H9 (cell line): Measurements from ENCODE around the gene SCD5. TPM values are rescaled to one million over a fixed set of nuclear protein-coding genes. Genes with fewer than 3 reads are reported as not detected.

Experiments
- DNase-seq: peaks from one replicate; pipeline ENCODE4 v3.0.0-alpha.2; 2017
- H2AFZ ChIP-seq: one replicate; pipeline ENCODE4 v1.6.1; 2013; ENCODE audit warnings: mild to moderate bottlenecking, low read length, control low read depth, moderate library complexity
- H2AK5ac ChIP-seq: 2 replicates; pipeline ENCODE4 v1.6.1; 2013; ENCODE audit warnings: low read length, control low read depth, mixed read lengths; ENCODE audit not compliant: insufficient read length
- H2BK120ac ChIP-seq: one replicate; pipeline ENCODE4 v1.6.1; 2013; ENCODE audit warnings: low read depth, mild to moderate bottlenecking, low read length, control low read depth, inconsistent platforms; ENCODE audit not compliant: poor library complexity, severe bottlenecking
- H2BK12ac ChIP-seq: 2 replicates; pipeline ENCODE4 v1.6.1; 2013; ENCODE audit warnings: low read length, control low read depth, mixed read lengths, low read depth; ENCODE audit not compliant: insufficient read length
- H2BK15ac ChIP-seq: 2 replicates; pipeline ENCODE4 v1.6.1; 2013; ENCODE audit warnings: low read depth, low read length, control low read depth
- H2BK20ac ChIP-seq: one replicate; pipeline ENCODE4 v1.6.1; 2013; ENCODE audit warnings: low read depth, mild to moderate bottlenecking, low read length, control low read depth, inconsistent platforms; ENCODE audit not compliant: poor library complexity, severe bottlenecking
- H2BK5ac ChIP-seq: 2 replicates; pipeline ENCODE4 v1.6.1; 2013; ENCODE audit warnings: low read length, control low read depth, mixed read lengths; ENCODE audit not compliant: insufficient read length
- H3K14ac ChIP-seq: 2 replicates; pipeline ENCODE4 v1.6.1; 2013; ENCODE audit warnings: low read length, control low read depth; ENCODE audit not compliant: insufficient read depth
- H3K18ac ChIP-seq: 2 replicates; pipeline ENCODE4 v1.6.1; 2013; ENCODE audit warnings: low read depth, mild to moderate bottlenecking, mixed read lengths, low read length, control low read depth; ENCODE audit not compliant: insufficient read length
- H3K23ac ChIP-seq: 2 replicates; pipeline ENCODE4 v1.6.1; 2013; ENCODE audit warnings: low read length, control low read depth, mixed read lengths, low read depth; ENCODE audit not compliant: insufficient read length
- H3K23me2 ChIP-seq: 2 replicates; pipeline ENCODE4 v1.6.1; 2013; ENCODE audit warnings: low read depth, mild to moderate bottlenecking, mixed read lengths, low read length, control low read depth; ENCODE audit not compliant: insufficient read length, poor library complexity, severe bottlenecking
- H3K27ac ChIP-seq: 2 replicates; pipeline ENCODE4 v1.5.1; 2013; ENCODE audit warnings: low read length, control low read depth, mixed read lengths, low read depth; ENCODE audit not compliant: insufficient read length
- H3K27me3 ChIP-seq: 2 replicates; pipeline ENCODE4 v1.6.1; 2013; ENCODE audit warnings: low read length, control low read depth, inconsistent platforms; ENCODE audit not compliant: insufficient read depth
- H3K4ac ChIP-seq: 2 replicates; pipeline ENCODE4 v1.6.1; 2013; ENCODE audit warnings: low read depth, mild to moderate bottlenecking, control low read depth, inconsistent platforms, low read length, moderate library complexity
- H3K4me1 ChIP-seq: 2 replicates; pipeline ENCODE4 v1.6.1; 2013; ENCODE audit warnings: low read length, control low read depth, inconsistent platforms; ENCODE audit not compliant: insufficient read depth
- H3K4me2 ChIP-seq: 2 replicates; pipeline ENCODE4 v1.6.1; 2013; ENCODE audit warnings: low read length, control low read depth, mixed read lengths; ENCODE audit not compliant: insufficient read length, insufficient read depth
- H3K56ac ChIP-seq: 2 replicates; pipeline ENCODE4 v1.6.1; 2013; ENCODE audit warnings: low read depth, mild to moderate bottlenecking, mixed read lengths, low read length, control low read depth; ENCODE audit not compliant: insufficient read length
- H3K79me1 ChIP-seq: 2 replicates; pipeline ENCODE4 v1.6.1; 2013; ENCODE audit warnings: low read depth, mild to moderate bottlenecking, moderate library complexity, low read length, control low read depth, inconsistent platforms; ENCODE audit not compliant: insufficient read depth, poor library complexity, severe bottlenecking
- H3K79me2 ChIP-seq: 2 replicates; pipeline ENCODE4 v1.6.1; 2013; ENCODE audit warnings: low read length, control low read depth, inconsistent platforms; ENCODE audit not compliant: insufficient read depth
- H3K9ac ChIP-seq: 2 replicates; pipeline ENCODE4 v1.6.1; 2013; ENCODE audit warnings: low read length, control low read depth, mixed read lengths; ENCODE audit not compliant: insufficient read length; ENCODE audit errors: extremely low read depth
- H3K9me3 ChIP-seq: one replicate; pipeline ENCODE4 v1.6.1; 2013; ENCODE audit warnings: low read depth, low read length, inconsistent platforms; ENCODE audit not compliant: control insufficient read depth
- H3T11ph ChIP-seq: one replicate; pipeline ENCODE4 v1.6.1; 2013; ENCODE audit warnings: mild to moderate bottlenecking, low read length, control low read depth, inconsistent platforms
- H4K20me1 ChIP-seq: one replicate; pipeline ENCODE4 v1.6.1; 2013; ENCODE audit not compliant: control insufficient read depth, insufficient read length, insufficient read depth
- H4K5ac ChIP-seq: 2 replicates; pipeline ENCODE4 v1.6.1; 2013; ENCODE audit warnings: low read depth, mild to moderate bottlenecking, mixed read lengths, low read length, control low read depth; ENCODE audit not compliant: insufficient read length
- H4K8ac ChIP-seq: replicated peaks from 2 replicates; pipeline ENCODE4 v1.6.1; 2013; ENCODE audit warnings: low read length, control low read depth, mixed read lengths, low read depth; ENCODE audit not compliant: insufficient read length
- H4K91ac ChIP-seq: 2 replicates; pipeline ENCODE4 v1.6.1; 2013; ENCODE audit warnings: low read depth, mild to moderate bottlenecking, moderate library complexity, mixed read lengths, low read length, control low read depth; ENCODE audit not compliant: insufficient read length
- H3K27ac Mint-ChIP-seq, 3 experiments: 2 replicates in 2 of 3; 3 replicates in 1 of 3; pipeline ENCODE4 v1.8.0; 2020 to 2021; ENCODE audit warnings: mixed read lengths in 3 of 3, mild to moderate bottlenecking in 1 of 3, moderate library complexity in 1 of 3
- H3K27me3 Mint-ChIP-seq: 2 replicates; pipeline ENCODE4 v1.8.0; 2021; ENCODE audit warnings: low read depth, mild to moderate bottlenecking, moderate library complexity, mixed read lengths
- H3K36me3 Mint-ChIP-seq, 3 experiments: 2 replicates in 2 of 3; 3 replicates in 1 of 3; pipeline ENCODE4 v1.8.0; 2020 to 2021; ENCODE audit warnings: low read depth in 3 of 3, mixed read lengths in 3 of 3; ENCODE audit not compliant: insufficient read depth in 1 of 3
- H3K4me1 Mint-ChIP-seq, 2 experiments: 2 replicates each; pipeline ENCODE4 v1.8.0; 2020; ENCODE audit warnings: mixed read lengths in 2 of 2
- H3K4me3 Mint-ChIP-seq, 2 experiments: 2 replicates in 1 of 2; 3 replicates in 1 of 2; pipeline ENCODE4 v1.8.0; 2020 to 2021; ENCODE audit warnings: mild to moderate bottlenecking in 2 of 2, mixed read lengths in 2 of 2, moderate library complexity in 1 of 2
- H3K9me3 Mint-ChIP-seq, 2 experiments: 2 replicates in 1 of 2; 3 replicates in 1 of 2; pipeline ENCODE4 v1.8.0; 2020; ENCODE audit warnings: mild to moderate bottlenecking in 2 of 2, mixed read lengths in 2 of 2, moderate library complexity in 1 of 2
- WGBS: extraction: QIAGEN DNeasy Blood & Tissue Kit; methylation state at CpG from one replicate; pipeline ENCODE4 v1.1.7; 2013; ENCODE audit warnings: missing lambda C conversion rate, low lambda C conversion rate, mixed read lengths; ENCODE audit not compliant: insufficient read length; ENCODE audit errors: extremely low coverage; 5-methylcytosine and 5-hydroxymethylcytosine counted together
- total RNA-seq: library from RNA; stranded (reverse); gene quantifications from 2 replicates; pipeline ENCODE4 v1.2.1, GENCODE V29; 2021
- TF ChIP-seq, protein P1 (sequence below): fragments of 200-600 bp; sonication (generic); conservative IDR thresholded peaks from 3 replicates; pipeline ENCODE4 v1.8.0; 2021; ENCODE audit warnings: antibody characterized with exemption, mild to moderate bottlenecking

SCD5 gene
- total RNA-seq, 1 experiment from 2014 or later, result 0.68 TPM

DNA sequence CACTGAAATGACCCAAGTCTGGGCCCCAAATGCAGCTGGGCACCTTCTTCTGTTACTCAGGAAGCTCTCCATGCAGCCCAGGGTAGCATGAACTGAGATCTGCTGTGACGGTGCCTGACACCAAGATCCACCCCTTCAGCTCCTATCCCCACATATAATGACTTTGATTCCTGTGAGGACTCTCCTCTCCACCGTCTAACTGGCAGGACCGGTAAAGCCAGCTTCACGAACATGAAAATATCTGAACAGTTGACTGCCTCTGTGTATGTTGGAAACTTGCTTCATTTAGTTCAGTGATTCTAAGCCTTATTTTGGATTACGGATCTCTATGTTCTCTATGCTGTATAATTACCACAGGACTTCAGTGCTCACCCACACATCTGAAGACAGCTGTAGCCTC is 121.3 kb downstream of the SCD5 start:
- Histone ChIP-seq H3K79me2 (no peaks in the 10 kb centered on the region), H3K79me1 (no peaks in the 10 kb centered on the region), H3K9me3 (no peaks in the 10 kb centered on the region), H4K91ac (no peak overlapping the region), H3K56ac (no peak overlapping the region), H3K4ac (no peak overlapping the region), H3K23me2 (no peaks in the 10 kb centered on the region), H3K9ac (no peak overlapping the region), H4K8ac (no peak overlapping the region), H3K18ac (no peak overlapping the region), H3K23ac (no peak overlapping the region), H3K27me3 (no peaks in the 10 kb centered on the region), H3T11ph (no peak overlapping the region), H2BK12ac (no peak overlapping the region), H3K4me1 (peaks cover 2% of the 10 kb centered on the region; the same call in 1 of the 2 replicates), H4K5ac (no peak overlapping the region), H3K27ac (no peak overlapping the region), H3K4me2 (no peak overlapping the region), H2BK120ac (no peak overlapping the region), H2BK20ac (no peak overlapping the region), H2BK15ac (no peak overlapping the region), H2AK5ac (no peak overlapping the region), H2BK5ac (no peak overlapping the region), H4K20me1 (no peaks in the 10 kb centered on the region), H3K14ac (no peak overlapping the region), H2AFZ (no peak overlapping the region)
- no peaks in the 10 kb centered on the region for H3K36me3 Mint-ChIP-seq
- peaks cover 5 to 6% of the 10 kb centered on the region in 2 experiments for H3K4me1 Mint-ChIP-seq
- H3K9me3 Mint-ChIP-seq, result no peaks in the 10 kb centered on the region
- no CpG with 5 or more reads among the region's 5 CpGs for WGBS
- H3K4me3 Mint-ChIP-seq, result no peak overlapping the region
- TF ChIP-seq, protein P1, sequence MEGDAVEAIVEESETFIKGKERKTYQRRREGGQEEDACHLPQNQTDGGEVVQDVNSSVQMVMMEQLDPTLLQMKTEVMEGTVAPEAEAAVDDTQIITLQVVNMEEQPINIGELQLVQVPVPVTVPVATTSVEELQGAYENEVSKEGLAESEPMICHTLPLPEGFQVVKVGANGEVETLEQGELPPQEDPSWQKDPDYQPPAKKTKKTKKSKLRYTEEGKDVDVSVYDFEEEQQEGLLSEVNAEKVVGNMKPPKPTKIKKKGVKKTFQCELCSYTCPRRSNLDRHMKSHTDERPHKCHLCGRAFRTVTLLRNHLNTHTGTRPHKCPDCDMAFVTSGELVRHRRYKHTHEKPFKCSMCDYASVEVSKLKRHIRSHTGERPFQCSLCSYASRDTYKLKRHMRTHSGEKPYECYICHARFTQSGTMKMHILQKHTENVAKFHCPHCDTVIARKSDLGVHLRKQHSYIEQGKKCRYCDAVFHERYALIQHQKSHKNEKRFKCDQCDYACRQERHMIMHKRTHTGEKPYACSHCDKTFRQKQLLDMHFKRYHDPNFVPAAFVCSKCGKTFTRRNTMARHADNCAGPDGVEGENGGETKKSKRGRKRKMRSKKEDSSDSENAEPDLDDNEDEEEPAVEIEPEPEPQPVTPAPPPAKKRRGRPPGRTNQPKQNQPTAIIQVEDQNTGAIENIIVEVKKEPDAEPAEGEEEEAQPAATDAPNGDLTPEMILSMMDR, result no peak
- H3K27me3 Mint-ChIP-seq, result peaks cover 6% of the 10 kb centered on the region
- DNase-seq, result no peak
- H3K27ac Mint-ChIP-seq, result no peak overlapping the region
